SK-N-SH treated with all-trans-retinoic acid at 6 μM for 48 hours (cell line): Measurements from ENCODE around the gene OR2C3.

Experiments
- ATAC-seq: fragments of 200-7000 bp; cut with Tn5 transposase; 3 replicates; pipeline ENCODE4 v1.9.1; 2020; ENCODE audit warnings: mild to moderate bottlenecking, moderate library complexity
- ARNTL ChIP-seq: fragments of 450-650 bp; formaldehyde crosslinking; IDR thresholded peaks from 2 replicates; pipeline ENCODE4 v1.5.0; 2020; ENCODE audit warnings: low read depth, mild to moderate bottlenecking, moderate library complexity, borderline replicate concordance
- BACH2 ChIP-seq: fragments of 250-450 bp; sonication (Bioruptor Pico); IDR thresholded peaks from 2 replicates; pipeline ENCODE4 v1.9.0; 2021; ENCODE audit warnings: mild to moderate bottlenecking, borderline replicate concordance
- CSDC2 ChIP-seq: fragments of 250-450 bp; sonication (Bioruptor Pico); IDR thresholded peaks from 2 replicates; pipeline ENCODE4 v1.5.0; 2020; ENCODE audit warnings: mild to moderate bottlenecking, moderate library complexity
- ESRRG ChIP-seq: fragments of 250-450 bp; sonication (Bioruptor Pico); IDR thresholded peaks from 2 replicates; pipeline ENCODE4 v1.6.1; 2021; ENCODE audit warnings: mild to moderate bottlenecking
- GLIS3 ChIP-seq: fragments of 250-450 bp; sonication (Bioruptor Pico); IDR thresholded peaks from 2 replicates; pipeline ENCODE4 v1.5.0; 2020; ENCODE audit warnings: mild to moderate bottlenecking, moderate library complexity
- ISL1 ChIP-seq: fragments of 250-450 bp; sonication (Bioruptor Pico); IDR thresholded peaks from 2 replicates; pipeline ENCODE4 v2.1.2; 2022; ENCODE audit warnings: mild to moderate bottlenecking, moderate library complexity
- OSR1 ChIP-seq: fragments of 250-450 bp; sonication (Bioruptor Pico); IDR thresholded peaks from 2 replicates; pipeline ENCODE4 v1.8.0; 2022; ENCODE audit warnings: moderate library complexity, mild to moderate bottlenecking, inconsistent platforms
- PPARA ChIP-seq: fragments of 250-450 bp; sonication (Bioruptor Pico); IDR thresholded peaks from 2 replicates; pipeline ENCODE4 v1.5.0; 2020; ENCODE audit warnings: mild to moderate bottlenecking, borderline replicate concordance
- RARB ChIP-seq: fragments of 250-450 bp; sonication (Bioruptor Pico); IDR thresholded peaks from 2 replicates; pipeline ENCODE4 v1.8.0; 2021; ENCODE audit warnings: mild to moderate bottlenecking, moderate library complexity
- SNAI2 ChIP-seq: fragments of 250-450 bp; sonication (Bioruptor Pico); IDR thresholded peaks from 2 replicates; pipeline ENCODE4 v1.5.0; 2020; ENCODE audit warnings: mild to moderate bottlenecking, moderate library complexity
- TCF4 ChIP-seq: fragments of 250-450 bp; sonication (Bioruptor Pico); IDR thresholded peaks from 2 replicates; pipeline ENCODE4 v1.8.0; 2021; ENCODE audit warnings: mild to moderate bottlenecking, moderate library complexity, borderline replicate concordance
- TOX ChIP-seq: fragments of 250-450 bp; sonication (Bioruptor Pico); IDR thresholded peaks from 2 replicates; pipeline ENCODE4 v1.8.0; 2021; ENCODE audit warnings: mild to moderate bottlenecking, moderate library complexity, borderline replicate concordance
- ZC3H10 ChIP-seq: fragments of 250-450 bp; sonication (Bioruptor Pico); IDR thresholded peaks from 2 replicates; pipeline ENCODE4 v1.5.1; 2021; ENCODE audit warnings: mild to moderate bottlenecking, moderate library complexity
- ZFP3 ChIP-seq: fragments of 250-450 bp; sonication (Bioruptor Pico); IDR thresholded peaks from 2 replicates; pipeline ENCODE4 v1.5.0; 2020; ENCODE audit warnings: mild to moderate bottlenecking, moderate library complexity
- ZNF565 ChIP-seq: fragments of 450-650 bp; formaldehyde crosslinking; conservative IDR thresholded peaks from 2 replicates; pipeline ENCODE4 v1.5.0; 2020; ENCODE audit warnings: low read depth, mild to moderate bottlenecking, moderate library complexity
- ZNF70 ChIP-seq: fragments of 450-650 bp; formaldehyde crosslinking; IDR thresholded peaks from 2 replicates; pipeline ENCODE4 v1.5.0; 2020; ENCODE audit warnings: mild to moderate bottlenecking, moderate library complexity
- ZNF8 ChIP-seq: fragments of 450-650 bp; formaldehyde crosslinking; IDR thresholded peaks from 2 replicates; pipeline ENCODE4 v1.5.0; 2020; ENCODE audit warnings: mild to moderate bottlenecking, moderate library complexity
- TF ChIP-seq, protein P1 (sequence below): fragments of 250-450 bp; sonication (Bioruptor Pico); IDR thresholded peaks from 2 replicates; pipeline ENCODE4 v1.5.1; 2020; ENCODE audit warnings: low read depth, mild to moderate bottlenecking, moderate library complexity
- TF ChIP-seq, protein P2 (sequence below): fragments of 250-450 bp; sonication (Bioruptor Pico); IDR thresholded peaks from 2 replicates; pipeline ENCODE4 v1.5.0; 2020; ENCODE audit warnings: mild to moderate bottlenecking, moderate library complexity
- TF ChIP-seq, protein P3 (sequence below): fragments of 250-450 bp; sonication (Bioruptor Pico); IDR thresholded peaks from 2 replicates; pipeline ENCODE4 v1.5.1; 2021; ENCODE audit warnings: mild to moderate bottlenecking, moderate library complexity
- TF ChIP-seq, protein P4 (sequence below): fragments of 250-450 bp; sonication (Bioruptor Pico); IDR thresholded peaks from 2 replicates; pipeline ENCODE4 v1.8.0; 2021; ENCODE audit warnings: low read depth, mild to moderate bottlenecking, moderate library complexity, borderline replicate concordance

Gene OR2C3

DNA sequence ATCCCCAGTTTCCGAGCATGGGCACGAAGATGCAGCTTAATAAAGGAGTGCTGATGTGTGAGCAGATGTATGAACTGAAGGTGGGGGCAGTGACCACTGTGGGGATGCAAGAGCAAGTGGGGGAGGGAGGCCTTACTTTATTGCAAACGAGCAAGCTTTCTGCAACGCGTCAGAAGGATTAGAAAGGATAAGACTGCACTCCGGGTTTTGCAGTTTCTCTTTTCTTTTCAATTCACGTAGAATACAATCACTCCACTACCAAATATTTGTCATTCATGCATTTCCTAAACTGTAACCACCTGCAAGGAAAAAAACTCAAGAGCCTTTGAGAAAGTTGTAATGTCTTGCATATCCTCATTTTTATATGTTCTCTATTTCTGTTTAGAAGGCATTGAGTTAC lies 4.3 kb upstream of the OR2C3 start (continued):
- TF ChIP-seq, protein P1, sequence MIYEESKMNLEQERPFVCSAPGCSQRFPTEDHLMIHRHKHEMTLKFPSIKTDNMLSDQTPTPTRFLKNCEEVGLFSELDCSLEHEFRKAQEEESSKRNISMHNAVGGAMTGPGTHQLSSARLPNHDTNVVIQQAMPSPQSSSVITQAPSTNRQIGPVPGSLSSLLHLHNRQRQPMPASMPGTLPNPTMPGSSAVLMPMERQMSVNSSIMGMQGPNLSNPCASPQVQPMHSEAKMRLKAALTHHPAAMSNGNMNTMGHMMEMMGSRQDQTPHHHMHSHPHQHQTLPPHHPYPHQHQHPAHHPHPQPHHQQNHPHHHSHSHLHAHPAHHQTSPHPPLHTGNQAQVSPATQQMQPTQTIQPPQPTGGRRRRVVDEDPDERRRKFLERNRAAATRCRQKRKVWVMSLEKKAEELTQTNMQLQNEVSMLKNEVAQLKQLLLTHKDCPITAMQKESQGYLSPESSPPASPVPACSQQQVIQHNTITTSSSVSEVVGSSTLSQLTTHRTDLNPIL (CRISPR knock-in tag) = no peak
- TF ChIP-seq PPARA = no peak

DNA sequence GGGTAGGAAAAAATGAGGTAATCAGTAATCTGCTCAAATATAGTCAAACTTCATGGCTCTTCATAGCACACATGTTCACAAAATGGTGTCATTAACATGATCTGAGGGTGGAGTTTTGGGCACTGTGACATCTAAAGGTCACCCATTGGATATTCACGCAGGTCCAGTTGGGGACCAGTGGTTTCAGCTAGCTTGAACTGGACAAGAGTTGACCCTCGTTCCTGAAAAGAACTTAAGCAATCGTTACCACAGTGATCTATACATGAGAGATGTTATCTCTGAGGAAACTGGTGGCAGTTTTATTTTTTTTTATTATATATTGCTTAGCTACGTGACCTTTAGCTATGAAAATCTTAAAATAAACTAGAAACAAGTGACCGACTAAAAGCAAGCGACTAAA lies 3.0 kb upstream of the OR2C3 start:
- no peak for ATAC-seq
- TF ChIP-seq ZNF8 (no peak), BACH2 (CRISPR knock-in tag) (no peak), ESRRG (no peak), SNAI2 (CRISPR knock-in tag) (no peak), PPARA (no peak), ZNF565 (CRISPR knock-in tag) (no peak), TCF4 (no peak), OSR1 (no peak), ARNTL (CRISPR knock-in tag) (no peak), ZNF70 (no peak), ZFP3 (CRISPR knock-in tag) (no peak), RARB (CRISPR knock-in tag) (no peak), ZC3H10 (no peak), ISL1 (CRISPR knock-in tag) (no peak), GLIS3 (CRISPR knock-in tag) (no peak), CSDC2 (CRISPR knock-in tag) (no peak)
- TF ChIP-seq, protein P2, sequence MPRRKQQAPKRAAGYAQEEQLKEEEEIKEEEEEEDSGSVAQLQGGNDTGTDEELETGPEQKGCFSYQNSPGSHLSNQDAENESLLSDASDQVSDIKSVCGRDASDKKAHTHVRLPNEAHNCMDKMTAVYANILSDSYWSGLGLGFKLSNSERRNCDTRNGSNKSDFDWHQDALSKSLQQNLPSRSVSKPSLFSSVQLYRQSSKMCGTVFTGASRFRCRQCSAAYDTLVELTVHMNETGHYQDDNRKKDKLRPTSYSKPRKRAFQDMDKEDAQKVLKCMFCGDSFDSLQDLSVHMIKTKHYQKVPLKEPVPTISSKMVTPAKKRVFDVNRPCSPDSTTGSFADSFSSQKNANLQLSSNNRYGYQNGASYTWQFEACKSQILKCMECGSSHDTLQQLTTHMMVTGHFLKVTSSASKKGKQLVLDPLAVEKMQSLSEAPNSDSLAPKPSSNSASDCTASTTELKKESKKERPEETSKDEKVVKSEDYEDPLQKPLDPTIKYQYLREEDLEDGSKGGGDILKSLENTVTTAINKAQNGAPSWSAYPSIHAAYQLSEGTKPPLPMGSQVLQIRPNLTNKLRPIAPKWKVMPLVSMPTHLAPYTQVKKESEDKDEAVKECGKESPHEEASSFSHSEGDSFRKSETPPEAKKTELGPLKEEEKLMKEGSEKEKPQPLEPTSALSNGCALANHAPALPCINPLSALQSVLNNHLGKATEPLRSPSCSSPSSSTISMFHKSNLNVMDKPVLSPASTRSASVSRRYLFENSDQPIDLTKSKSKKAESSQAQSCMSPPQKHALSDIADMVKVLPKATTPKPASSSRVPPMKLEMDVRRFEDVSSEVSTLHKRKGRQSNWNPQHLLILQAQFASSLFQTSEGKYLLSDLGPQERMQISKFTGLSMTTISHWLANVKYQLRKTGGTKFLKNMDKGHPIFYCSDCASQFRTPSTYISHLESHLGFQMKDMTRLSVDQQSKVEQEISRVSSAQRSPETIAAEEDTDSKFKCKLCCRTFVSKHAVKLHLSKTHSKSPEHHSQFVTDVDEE (CRISPR knock-in tag) = no peak
- TF ChIP-seq, protein P3, sequence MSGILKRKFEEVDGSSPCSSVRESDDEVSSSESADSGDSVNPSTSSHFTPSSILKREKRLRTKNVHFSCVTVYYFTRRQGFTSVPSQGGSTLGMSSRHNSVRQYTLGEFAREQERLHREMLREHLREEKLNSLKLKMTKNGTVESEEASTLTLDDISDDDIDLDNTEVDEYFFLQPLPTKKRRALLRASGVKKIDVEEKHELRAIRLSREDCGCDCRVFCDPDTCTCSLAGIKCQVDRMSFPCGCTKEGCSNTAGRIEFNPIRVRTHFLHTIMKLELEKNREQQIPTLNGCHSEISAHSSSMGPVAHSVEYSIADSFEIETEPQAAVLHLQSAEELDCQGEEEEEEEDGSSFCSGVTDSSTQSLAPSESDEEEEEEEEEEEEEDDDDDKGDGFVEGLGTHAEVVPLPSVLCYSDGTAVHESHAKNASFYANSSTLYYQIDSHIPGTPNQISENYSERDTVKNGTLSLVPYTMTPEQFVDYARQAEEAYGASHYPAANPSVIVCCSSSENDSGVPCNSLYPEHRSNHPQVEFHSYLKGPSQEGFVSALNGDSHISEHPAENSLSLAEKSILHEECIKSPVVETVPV (CRISPR knock-in tag) = no peak
- TF ChIP-seq, protein P1 (CRISPR knock-in tag) = no peak
- TF ChIP-seq, protein P4, sequence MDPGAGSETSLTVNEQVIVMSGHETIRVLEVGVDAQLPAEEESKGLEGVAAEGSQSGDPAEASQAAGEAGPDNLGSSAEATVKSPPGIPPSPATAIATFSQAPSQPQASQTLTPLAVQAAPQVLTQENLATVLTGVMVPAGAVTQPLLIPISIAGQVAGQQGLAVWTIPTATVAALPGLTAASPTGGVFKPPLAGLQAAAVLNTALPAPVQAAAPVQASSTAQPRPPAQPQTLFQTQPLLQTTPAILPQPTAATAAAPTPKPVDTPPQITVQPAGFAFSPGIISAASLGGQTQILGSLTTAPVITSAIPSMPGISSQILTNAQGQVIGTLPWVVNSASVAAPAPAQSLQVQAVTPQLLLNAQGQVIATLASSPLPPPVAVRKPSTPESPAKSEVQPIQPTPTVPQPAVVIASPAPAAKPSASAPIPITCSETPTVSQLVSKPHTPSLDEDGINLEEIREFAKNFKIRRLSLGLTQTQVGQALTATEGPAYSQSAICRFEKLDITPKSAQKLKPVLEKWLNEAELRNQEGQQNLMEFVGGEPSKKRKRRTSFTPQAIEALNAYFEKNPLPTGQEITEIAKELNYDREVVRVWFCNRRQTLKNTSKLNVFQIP (CRISPR knock-in tag) = no peak

DNA sequence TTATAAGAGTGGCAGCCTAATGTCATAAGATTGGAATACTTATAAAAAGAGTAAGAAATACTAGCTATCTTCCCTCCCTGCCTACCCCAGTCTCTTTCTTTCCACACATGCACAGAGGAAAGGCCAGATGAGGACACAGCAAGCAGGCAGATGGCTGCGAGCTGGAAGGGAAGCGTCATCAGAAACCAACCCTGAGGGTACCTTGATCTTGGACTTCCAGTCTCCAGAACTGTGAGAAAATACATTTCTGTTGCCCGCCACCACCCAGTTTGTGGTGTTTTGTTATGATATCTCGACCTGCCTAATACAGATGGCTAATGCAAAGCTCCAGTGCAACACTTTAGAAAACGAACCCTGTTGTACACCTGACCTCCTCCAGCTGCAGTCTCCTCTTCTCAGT lies 2.3 kb upstream of the OR2C3 start:
- ATAC-seq = no peak
- TF ChIP-seq, protein P3 (CRISPR knock-in tag) = no peak
- TF ChIP-seq GLIS3 (CRISPR knock-in tag) = no peak
- TF ChIP-seq ZC3H10 = no peak
- no peak for TF ChIP-seq RARB (CRISPR knock-in tag)
- TF ChIP-seq, protein P2 (CRISPR knock-in tag) = no peak
- TF ChIP-seq TOX (CRISPR knock-in tag) = no peak
- no peak for TF ChIP-seq CSDC2 (CRISPR knock-in tag)
